ENCODE results near the gene ANP32E.

- TF ChIP-seq ZFP30 (CRISPR knock-in tag; IDR thresholded peaks at IDR 0.05): no peak
- TF ChIP-seq ISL1 (CRISPR knock-in tag; IDR thresholded peaks at IDR 0.05): no peak
- no peak for TF ChIP-seq ARNTL (CRISPR knock-in tag; IDR thresholded peaks at IDR 0.05; ENCODE audit: borderline replicate concordance, low read depth)
- no peak for TF ChIP-seq BACH2 (CRISPR knock-in tag; IDR thresholded peaks at IDR 0.05; ENCODE audit: borderline replicate concordance)
- TF ChIP-seq TCF4 (CRISPR knock-in tag; IDR thresholded peaks at IDR 0.05; ENCODE audit: borderline replicate concordance): no peak
- TF ChIP-seq TSHZ2 (CRISPR knock-in tag; IDR thresholded peaks at IDR 0.05): no peak
Observed at GRCh38 chr1:150269451-150269850, 33.5 kb upstream of the ANP32E start.

Measured in SK-N-SH treated with all-trans-retinoic acid at 6 μM for 48 hours (cell line).